ENCODE data around the gene TLE2. TPM values are rescaled to one million over a fixed set of nuclear protein-coding genes. Genes with fewer than 3 reads are reported as not detected.

The TLE2 gene
- total RNA-seq, 1 donor, result 1.7 TPM

DNA sequence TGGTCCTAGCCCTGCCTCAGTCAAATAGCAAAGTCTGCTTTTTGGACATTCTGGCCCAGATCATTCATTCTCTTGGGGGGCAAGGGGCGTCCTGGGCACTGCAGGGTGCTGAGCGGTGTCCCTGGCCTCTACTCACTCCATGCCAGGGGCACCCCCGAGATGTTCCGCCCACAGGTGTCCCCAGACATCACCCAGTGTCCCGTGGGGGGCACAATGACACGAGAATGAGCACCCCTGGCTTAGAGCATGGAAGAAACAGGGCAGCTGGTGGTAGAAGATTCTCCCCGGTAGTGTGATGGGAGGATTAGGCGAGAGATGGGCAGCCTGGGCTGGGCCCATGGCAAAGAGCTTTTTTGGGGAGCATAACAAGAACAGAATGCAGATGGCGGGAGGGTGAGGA, 38.5 kb upstream of the TLE2 start:
- H3K4me3 ChIP-seq (ENCODE audit: low read depth, low read length), result no peak overlapping the region
- no peak for DNase-seq (ENCODE audit: low read depth)
- TF ChIP-seq, protein P1, sequence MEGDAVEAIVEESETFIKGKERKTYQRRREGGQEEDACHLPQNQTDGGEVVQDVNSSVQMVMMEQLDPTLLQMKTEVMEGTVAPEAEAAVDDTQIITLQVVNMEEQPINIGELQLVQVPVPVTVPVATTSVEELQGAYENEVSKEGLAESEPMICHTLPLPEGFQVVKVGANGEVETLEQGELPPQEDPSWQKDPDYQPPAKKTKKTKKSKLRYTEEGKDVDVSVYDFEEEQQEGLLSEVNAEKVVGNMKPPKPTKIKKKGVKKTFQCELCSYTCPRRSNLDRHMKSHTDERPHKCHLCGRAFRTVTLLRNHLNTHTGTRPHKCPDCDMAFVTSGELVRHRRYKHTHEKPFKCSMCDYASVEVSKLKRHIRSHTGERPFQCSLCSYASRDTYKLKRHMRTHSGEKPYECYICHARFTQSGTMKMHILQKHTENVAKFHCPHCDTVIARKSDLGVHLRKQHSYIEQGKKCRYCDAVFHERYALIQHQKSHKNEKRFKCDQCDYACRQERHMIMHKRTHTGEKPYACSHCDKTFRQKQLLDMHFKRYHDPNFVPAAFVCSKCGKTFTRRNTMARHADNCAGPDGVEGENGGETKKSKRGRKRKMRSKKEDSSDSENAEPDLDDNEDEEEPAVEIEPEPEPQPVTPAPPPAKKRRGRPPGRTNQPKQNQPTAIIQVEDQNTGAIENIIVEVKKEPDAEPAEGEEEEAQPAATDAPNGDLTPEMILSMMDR (IDR thresholded peaks at IDR 0.05; ENCODE audit: insufficient read depth, low read depth, low read length), result no peak

GRCh38 chr19:3066482-3067049, 37.5 kb upstream of the TLE2 start:
- TF ChIP-seq, protein P1 (IDR thresholded peaks at IDR 0.05; ENCODE audit: insufficient read depth, low read depth, low read length), result no peak
- H3K4me3 ChIP-seq (ENCODE audit: low read depth, low read length), result no peak overlapping the region
- DNase-seq (ENCODE audit: low read depth), result no peak

DNA sequence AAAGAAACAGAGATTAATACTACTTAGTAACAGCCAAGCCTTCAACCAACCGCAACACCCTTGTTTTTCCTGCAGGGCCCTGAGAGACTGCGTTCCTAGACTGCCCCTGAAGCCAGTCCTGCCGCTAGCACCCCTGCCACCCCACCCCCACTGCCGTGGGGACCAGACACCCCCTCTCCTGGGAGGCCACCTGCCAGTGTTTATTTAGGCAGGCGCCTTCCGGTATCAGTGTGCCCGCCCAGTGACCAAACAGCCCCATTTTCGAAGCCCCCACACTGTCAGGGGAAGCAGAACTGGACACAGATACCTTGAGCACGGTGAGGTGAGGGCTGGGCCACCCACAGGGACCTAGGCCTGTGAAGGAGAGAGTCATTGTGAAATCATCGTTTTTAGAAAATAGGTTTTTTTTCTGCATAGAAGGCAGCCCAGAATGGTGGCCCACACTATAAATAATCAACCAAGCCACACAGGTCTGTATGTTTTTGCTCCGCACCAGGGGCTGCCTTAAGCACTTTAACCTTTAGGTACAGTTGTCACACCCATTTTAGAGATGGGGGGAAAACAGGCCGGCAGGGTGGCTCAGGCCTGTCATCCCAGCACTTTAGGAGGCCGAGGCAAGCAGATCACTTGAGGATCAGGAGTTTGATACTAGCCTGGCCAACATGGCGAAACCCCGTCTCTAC, 36.7 kb upstream of the TLE2 start:
- TF ChIP-seq, protein P1 (IDR thresholded peaks at IDR 0.05; ENCODE audit: insufficient read depth, low read depth, low read length), result no peak
- DNase-seq (ENCODE audit: low read depth), result no peak
- no peak overlapping the region for H3K4me3 ChIP-seq (ENCODE audit: low read depth, low read length)

DNA sequence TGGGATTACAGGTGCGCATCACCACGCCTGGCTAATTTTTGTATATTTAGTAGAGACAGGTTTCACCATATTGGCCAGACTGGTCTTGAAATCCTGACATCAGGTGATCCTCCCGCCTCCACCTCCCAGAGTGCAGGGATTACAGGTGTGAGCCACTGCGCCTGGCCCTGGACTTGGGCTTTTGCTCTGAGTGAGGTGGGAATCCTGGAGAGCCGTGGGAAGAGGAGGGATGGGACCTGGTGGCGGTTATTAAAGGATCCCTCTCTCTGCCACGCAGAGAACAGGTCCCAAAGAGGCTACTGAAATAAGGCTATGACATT, 34.9 kb upstream of the TLE2 start:
- no peak for DNase-seq (ENCODE audit: low read depth)
- TF ChIP-seq, protein P1 (IDR thresholded peaks at IDR 0.05; ENCODE audit: insufficient read depth, low read depth, low read length), result no peak
- H3K4me3 ChIP-seq (ENCODE audit: low read depth, low read length), result no peak overlapping the region

DNA sequence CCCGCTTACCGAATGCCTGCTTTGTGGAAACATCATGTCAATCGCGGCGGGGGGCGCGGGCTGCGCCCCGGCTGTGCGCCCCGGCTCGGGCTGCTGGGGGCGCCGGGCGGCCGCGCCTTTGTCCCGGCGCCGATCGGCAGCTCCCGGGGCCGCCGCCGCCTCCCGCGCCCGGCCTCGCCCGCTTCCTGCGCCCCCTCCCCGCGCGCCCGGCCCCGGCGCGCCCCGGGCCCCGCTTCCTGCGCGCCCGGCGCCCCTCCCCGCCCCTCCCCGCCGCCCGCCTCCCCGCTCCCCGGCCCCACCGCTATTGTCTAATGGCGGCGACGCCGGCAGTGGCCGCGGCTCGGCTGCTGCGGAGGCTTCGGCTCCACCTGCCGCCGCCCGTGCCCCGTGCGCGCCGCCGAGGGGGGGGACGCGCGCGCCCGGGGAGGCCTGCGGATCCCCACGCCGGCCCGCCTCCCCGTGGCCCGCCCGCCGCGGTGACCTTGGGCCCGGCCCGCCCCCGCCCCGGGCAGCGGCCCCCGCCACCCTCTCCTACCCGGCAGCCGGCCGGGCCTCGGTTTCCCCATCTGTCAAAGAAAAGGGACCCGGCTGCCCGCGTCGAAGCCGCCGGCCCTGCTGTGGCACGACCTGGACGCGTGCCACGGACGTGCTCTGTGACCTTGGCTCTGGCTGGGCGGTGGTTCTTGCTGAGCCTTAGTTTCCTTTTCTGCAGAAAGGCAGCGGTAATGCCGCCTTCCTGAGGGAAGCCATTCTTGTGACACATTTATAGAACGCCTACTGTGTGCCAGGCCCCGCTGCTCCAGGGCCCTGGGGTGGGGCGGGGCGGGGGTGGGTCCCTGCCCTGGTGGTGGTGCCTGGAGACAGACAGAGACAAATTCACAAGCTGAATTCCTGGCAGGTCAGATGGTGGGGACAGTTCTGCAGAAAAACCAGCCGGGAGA, 33.4 kb upstream of the TLE2 start, which contains the start of gene TLE5:
TLE5 (minus strand) TSS at position 331 of the 941 bp plus-strand sequence; CDS start at position 36, 295 bp downstream.
- TF ChIP-seq, protein P1 (IDR thresholded peaks at IDR 0.05; ENCODE audit: insufficient read depth, low read depth, low read length), result no peak
- H3K4me3 ChIP-seq (ENCODE audit: low read depth, low read length), result peak within 1 kb of the TSS; percentile 85
- DNase-seq (ENCODE audit: low read depth), result peak; percentile 42

GRCh38 chr19:3061182-3062161, 32.4 kb upstream of the TLE2 start:
- DNase-seq (ENCODE audit: low read depth), result peak; percentile 63
- TF ChIP-seq, protein P1 (IDR thresholded peaks at IDR 0.05; ENCODE audit: insufficient read depth, low read depth, low read length), result peak; percentile 24
- peak overlapping the region; percentile 85 for H3K4me3 ChIP-seq (ENCODE audit: low read depth, low read length)

All from fibroblast of villous mesenchyme (primary cell).